ENCODE results near the gene WDPCP.
A peak's percentile ranks its signal among the peaks of the same experiment; 100 is the strongest.

DNA sequence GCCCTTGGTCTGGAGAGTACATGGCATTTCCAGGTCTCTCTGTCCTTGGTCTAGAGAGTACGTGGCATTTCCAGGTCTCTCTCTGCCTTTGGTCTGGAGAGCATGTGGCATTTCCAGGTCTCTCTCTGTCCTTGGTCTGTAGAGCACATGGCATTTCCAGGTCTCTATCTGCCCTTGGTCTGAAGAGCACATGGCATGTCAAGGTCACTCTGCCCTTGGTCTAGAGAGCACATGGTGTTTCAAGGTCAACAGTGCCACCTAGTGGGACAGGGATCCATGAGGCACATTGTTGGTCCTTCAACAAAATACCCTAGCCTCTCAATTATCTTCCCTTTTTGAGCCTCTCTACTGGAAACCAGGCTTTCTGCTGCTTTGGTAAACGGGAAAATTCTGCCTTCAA lies 287.4 kb downstream of the WDPCP start:
- TF ChIP-seq, protein P1, sequence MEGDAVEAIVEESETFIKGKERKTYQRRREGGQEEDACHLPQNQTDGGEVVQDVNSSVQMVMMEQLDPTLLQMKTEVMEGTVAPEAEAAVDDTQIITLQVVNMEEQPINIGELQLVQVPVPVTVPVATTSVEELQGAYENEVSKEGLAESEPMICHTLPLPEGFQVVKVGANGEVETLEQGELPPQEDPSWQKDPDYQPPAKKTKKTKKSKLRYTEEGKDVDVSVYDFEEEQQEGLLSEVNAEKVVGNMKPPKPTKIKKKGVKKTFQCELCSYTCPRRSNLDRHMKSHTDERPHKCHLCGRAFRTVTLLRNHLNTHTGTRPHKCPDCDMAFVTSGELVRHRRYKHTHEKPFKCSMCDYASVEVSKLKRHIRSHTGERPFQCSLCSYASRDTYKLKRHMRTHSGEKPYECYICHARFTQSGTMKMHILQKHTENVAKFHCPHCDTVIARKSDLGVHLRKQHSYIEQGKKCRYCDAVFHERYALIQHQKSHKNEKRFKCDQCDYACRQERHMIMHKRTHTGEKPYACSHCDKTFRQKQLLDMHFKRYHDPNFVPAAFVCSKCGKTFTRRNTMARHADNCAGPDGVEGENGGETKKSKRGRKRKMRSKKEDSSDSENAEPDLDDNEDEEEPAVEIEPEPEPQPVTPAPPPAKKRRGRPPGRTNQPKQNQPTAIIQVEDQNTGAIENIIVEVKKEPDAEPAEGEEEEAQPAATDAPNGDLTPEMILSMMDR (IDR thresholded peaks at IDR 0.05) = 0 out of 2 replicates have a peak, but pooled peaks have one; percentile 6
- TF ChIP-seq ZFX (IDR thresholded peaks at IDR 0.05; ENCODE audit: borderline replicate concordance) = no peak

All from 22Rv1 (cell line).